Body of pancreas (tissue), 4 donors: Measurements from ENCODE around the gene LPXN. TPM values are rescaled to one million over a fixed set of nuclear protein-coding genes. Genes with fewer than 3 reads are reported as not detected.

Experiments used
- ATAC-seq: fragments of 150-250 bp; one replicate; pipeline ENCODE4 v1.9.1; 2016
- DNase-seq, 4 donors: peaks; one replicate each; pipeline ENCODE4 v3.0.0-alpha.2; 2019
- H3K27ac ChIP-seq, 4 donors: fragments of 200-600 bp; sonication (generic); 1 replicate in 3 of 4; 2 replicates in 1 of 4; pipeline versions ENCODE4 v1.5.1 to v1.6.1; 2016 to 2019; ENCODE audit warnings: mild to moderate bottlenecking in 1 of 4, mixed read lengths in 1 of 4, moderate library complexity in 1 of 4
- H3K27me3 ChIP-seq, 2 donors: fragments of 200-600 bp; sonication (generic); one replicate each; pipeline ENCODE4 v1.6.0; 2016; ENCODE audit warnings: mild to moderate bottlenecking in 1 of 2
- H3K36me3 ChIP-seq, 2 donors: fragments of 200-600 bp; sonication (generic); replicated peaks in 1 of 2; 2 replicates each; pipeline ENCODE4 v1.5.1; 2016; ENCODE audit warnings: low read depth in 2 of 2; ENCODE audit not compliant: insufficient read depth in 1 of 2
- H3K4me1 ChIP-seq: fragments of 200-600 bp; sonication (generic); one replicate; pipeline ENCODE4 v1.6.0; 2016
- H3K4me3 ChIP-seq, 2 donors: fragments of 200-600 bp; sonication (generic); 1 replicate in 1 of 2; 2 replicates in 1 of 2; pipeline ENCODE4 v1.5.1; 2016 to 2019
- H3K9me3 ChIP-seq, 3 donors: fragments of 200-600 bp; sonication (generic); 1 replicate in 2 of 3; 2 replicates in 1 of 3; pipeline ENCODE4 v1.5.1; 2016
- CTCF ChIP-seq, 7 experiments: fragments of 450-650 bp in 4 of 7; fragments of 200-600 bp in 3 of 7; sonication (generic) in 3 of 7; IDR thresholded peaks; one replicate each; pipeline ENCODE4 v1.5.1; 2016 to 2019; ENCODE audit warnings: antibody characterized with exemption in 7 of 7
- POLR2A ChIP-seq, 3 donors: fragments of 450-650 bp; IDR thresholded peaks; one replicate each; pipeline ENCODE4 v1.6.1; 2016; ENCODE audit warnings: antibody characterized with exemption in 3 of 3, mild to moderate bottlenecking in 2 of 3
- WGBS, 2 donors: methylation state at CpG; one replicate each; pipeline ENCODE4 v1.1.5; 2017; 5-methylcytosine and 5-hydroxymethylcytosine counted together
- intact Hi-C: fragments of 100-400 bp; cut with DNase I; formaldehyde crosslinking; loops from one replicate; pipeline ENCODE4 v1.15.1; 2023
- total RNA-seq, 2 donors: library from RNA; depleted of rRNA; stranded (reverse); fragments of >200 nt; gene quantifications; one replicate each; pipeline ENCODE4 v1.1.0, GENCODE V29; 2016

LPXN gene
- total RNA-seq, result 1 to 10 TPM; 5.7 to 6.3 TPM

GRCh38 chr11:58575377-58576020 is at the start of gene LPXN:
Gene LPXN, minus strand, starts transcription at chr11:58575856. Its CDS starts 84 bp downstream, at chr11:58575772.
- Histone ChIP-seq H3K27me3 (no peaks in the 10 kb centered on the region), H3K9me3 (no peaks in the 10 kb centered on the region), H3K4me1 (peaks cover 43% of the 10 kb centered on the region), H3K36me3 (no peaks in the 10 kb centered on the region), H3K27ac (peak within 1 kb of the TSS in 3 of 4 donors; percentile 99 to 100 (median 100)), H3K4me3 (no peak within 1 kb of the TSS)
- 46 to 62% methylated on average over 6 of the region's 6 CpGs for WGBS, 2 donors
- TF ChIP-seq CTCF (IDR thresholded peaks at IDR 0.05), result no peak
- peak in 1 of 3 donors; percentile 30 for TF ChIP-seq POLR2A (IDR thresholded peaks at IDR 0.05)
- intact Hi-C loops, result no loop called here
- DNase-seq, result peak in 1 of 4 donors; percentile 35
- no peak for ATAC-seq

DNA sequence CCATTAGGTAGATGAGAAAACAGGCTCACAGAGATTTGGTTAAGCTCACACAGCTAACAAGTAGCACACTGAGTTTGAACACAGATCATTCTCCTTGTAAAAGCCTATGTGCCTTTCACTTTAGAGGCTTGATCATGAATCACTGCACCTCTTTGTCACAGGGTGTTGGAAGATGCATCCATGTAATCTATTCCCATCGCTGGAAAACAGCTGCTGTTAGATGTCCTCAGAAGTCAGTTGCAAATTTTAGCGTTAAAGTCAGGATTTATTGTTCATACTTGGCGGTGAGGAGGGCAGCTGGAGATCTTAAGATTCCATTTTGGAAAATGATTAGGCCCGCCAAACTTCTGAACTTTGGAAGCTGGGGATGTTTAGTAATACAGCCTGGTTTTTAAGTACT is 49.4 kb upstream of the LPXN start:
- TF ChIP-seq CTCF (IDR thresholded peaks at IDR 0.05) (no peak), POLR2A (IDR thresholded peaks at IDR 0.05) (no peak)
- Histone ChIP-seq H3K9me3 (no peaks in the 10 kb centered on the region), H3K27me3 (no peaks in the 10 kb centered on the region), H3K27ac (no peak overlapping the region), H3K36me3 (peaks cover 7 to 8% of the 10 kb centered on the region in 2 donors), H3K4me3 (no peak overlapping the region), H3K4me1 (peaks cover 14% of the 10 kb centered on the region)
- intact Hi-C loops, result no loop called here
- DNase-seq (no peak), ATAC-seq (no peak)
- 98 to 100% methylated on average over 4 of the region's 4 CpGs for WGBS, 2 donors

DNA sequence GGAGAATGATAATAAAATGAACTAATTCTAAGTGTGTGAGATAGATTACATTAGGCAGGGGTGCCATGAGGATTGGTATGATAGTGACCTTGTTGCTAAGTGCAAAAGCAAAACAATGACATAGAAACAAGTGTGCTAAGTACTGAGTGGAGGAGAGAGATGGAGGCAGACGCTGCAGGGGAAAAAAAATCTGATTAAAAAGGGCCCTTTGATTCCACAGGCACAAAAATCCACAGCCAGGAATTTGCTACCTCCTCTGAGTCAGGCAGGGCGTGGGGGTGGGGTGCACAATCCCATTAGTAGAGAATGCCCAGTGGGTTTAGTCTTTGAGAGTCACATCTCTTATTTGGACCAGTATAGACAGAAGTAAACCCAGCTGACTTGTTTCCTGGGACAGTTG is 46.7 kb upstream of the LPXN start, which contains the start of gene CNTF:
CNTF (plus strand) TSS at position 322 of the 400 bp plus-strand sequence. CDS start 88 bp downstream, outside the sequence.
- ATAC-seq (peak; percentile 52), DNase-seq (no peak)
- Histone ChIP-seq H3K36me3 (peaks cover 7 to 8% of the 10 kb centered on the region in 2 donors), H3K9me3 (no peaks in the 10 kb centered on the region), H3K4me3 (no peak within 1 kb of the TSS), H3K27me3 (no peaks in the 10 kb centered on the region), H3K27ac (peak within 1 kb of the TSS in 1 of 4 donors; percentile 5), H3K4me1 (peaks cover 10% of the 10 kb centered on the region)
- TF ChIP-seq POLR2A (IDR thresholded peaks at IDR 0.05) (no peak), CTCF (IDR thresholded peaks at IDR 0.05) (no peak)
- intact Hi-C loops, result no loop called here
- 60 to 65% methylated on average over 2 of the region's 2 CpGs for WGBS, 2 donors

GRCh38 chr11:58621586-58622262 is 46.1 kb upstream of the LPXN start:
- no peak for ATAC-seq
- intact Hi-C loops, result no loop called here
- 79 to 90% methylated on average over 4 of the region's 4 CpGs for whole genome bisulfite sequencing, 2 donors
- Histone ChIP-seq H3K27ac (peak overlapping the region in 1 of 4 donors; percentile 5), H3K27me3 (no peaks in the 10 kb centered on the region), H3K9me3 (no peaks in the 10 kb centered on the region), H3K36me3 (peaks cover 7 to 11% of the 10 kb centered on the region in 2 donors), H3K4me3 (no peak overlapping the region), H3K4me1 (peaks cover 16% of the 10 kb centered on the region)
- TF ChIP-seq POLR2A (IDR thresholded peaks at IDR 0.05) (no peak), CTCF (IDR thresholded peaks at IDR 0.05) (no peak)
- DNase-seq, result no peak
